ENCODE measurements around the gene FUNDC1.

Gene FUNDC1, protein sequence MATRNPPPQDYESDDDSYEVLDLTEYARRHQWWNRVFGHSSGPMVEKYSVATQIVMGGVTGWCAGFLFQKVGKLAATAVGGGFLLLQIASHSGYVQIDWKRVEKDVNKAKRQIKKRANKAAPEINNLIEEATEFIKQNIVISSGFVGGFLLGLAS

DNA sequence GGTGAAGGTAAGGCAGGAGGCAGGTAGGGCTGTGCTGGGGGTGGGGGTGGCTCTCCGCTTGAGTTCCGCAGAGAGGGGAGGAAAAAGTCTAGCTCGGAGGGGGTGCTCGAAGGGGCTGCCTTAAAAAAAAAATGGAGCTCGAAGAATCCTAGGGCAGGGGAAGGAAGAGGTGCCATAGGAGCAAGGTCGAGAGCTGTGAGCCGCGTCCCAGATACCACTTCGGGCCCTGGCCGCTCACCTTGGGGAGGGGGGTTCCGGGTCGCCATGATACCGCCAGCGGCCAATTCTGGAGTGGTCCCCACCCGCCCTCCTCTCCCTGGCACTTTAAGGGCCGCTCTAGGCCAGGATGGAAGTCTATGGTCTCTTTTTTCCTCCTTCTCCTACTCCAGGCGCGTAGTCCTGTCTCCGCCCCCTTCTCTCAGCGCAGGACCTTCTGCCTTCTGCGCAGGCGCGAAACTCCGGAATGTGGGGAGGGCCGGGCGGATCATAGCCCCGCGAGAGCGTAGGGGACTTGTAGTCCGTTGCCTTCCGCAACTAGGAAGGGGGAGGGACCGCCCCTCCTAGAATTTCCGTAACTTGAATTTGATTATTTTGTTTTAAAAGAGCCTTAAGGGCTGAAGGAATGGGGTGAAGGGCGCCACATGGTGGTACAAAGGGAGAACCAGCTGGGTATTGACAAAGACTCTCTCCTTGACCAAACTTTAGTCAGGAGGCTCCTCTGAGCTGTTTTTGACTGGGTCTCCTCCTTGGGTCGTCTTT lies at the start of gene FUNDC1:
Gene FUNDC1 (minus strand): TSS at position 293 of the 759 bp plus-strand sequence. CDS start 27 bp downstream, at position 266.
- Histone ChIP-seq H3K27ac (peak within 1 kb of the TSS; percentile 63), H3K27me3 (replicated peaks) (no peaks in the 10 kb centered on the region), H3K36me3 (replicated peaks) (no peaks in the 10 kb centered on the region), H3K4me3 (ENCODE audit: low read depth, low read length) (peak within 1 kb of the TSS; percentile 76)
- TF ChIP-seq, protein P1, sequence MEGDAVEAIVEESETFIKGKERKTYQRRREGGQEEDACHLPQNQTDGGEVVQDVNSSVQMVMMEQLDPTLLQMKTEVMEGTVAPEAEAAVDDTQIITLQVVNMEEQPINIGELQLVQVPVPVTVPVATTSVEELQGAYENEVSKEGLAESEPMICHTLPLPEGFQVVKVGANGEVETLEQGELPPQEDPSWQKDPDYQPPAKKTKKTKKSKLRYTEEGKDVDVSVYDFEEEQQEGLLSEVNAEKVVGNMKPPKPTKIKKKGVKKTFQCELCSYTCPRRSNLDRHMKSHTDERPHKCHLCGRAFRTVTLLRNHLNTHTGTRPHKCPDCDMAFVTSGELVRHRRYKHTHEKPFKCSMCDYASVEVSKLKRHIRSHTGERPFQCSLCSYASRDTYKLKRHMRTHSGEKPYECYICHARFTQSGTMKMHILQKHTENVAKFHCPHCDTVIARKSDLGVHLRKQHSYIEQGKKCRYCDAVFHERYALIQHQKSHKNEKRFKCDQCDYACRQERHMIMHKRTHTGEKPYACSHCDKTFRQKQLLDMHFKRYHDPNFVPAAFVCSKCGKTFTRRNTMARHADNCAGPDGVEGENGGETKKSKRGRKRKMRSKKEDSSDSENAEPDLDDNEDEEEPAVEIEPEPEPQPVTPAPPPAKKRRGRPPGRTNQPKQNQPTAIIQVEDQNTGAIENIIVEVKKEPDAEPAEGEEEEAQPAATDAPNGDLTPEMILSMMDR (IDR thresholded peaks at IDR 0.05; ENCODE audit: low read depth, low read length, missing control alignments), result peak; percentile 56
- in situ Hi-C loops (cut with HindIII; ENCODE audit: low pct_ligation_motif_present, low sequenced_read_pairs), result no loop called here
- DNase-seq, result peak; percentile 90

DNA sequence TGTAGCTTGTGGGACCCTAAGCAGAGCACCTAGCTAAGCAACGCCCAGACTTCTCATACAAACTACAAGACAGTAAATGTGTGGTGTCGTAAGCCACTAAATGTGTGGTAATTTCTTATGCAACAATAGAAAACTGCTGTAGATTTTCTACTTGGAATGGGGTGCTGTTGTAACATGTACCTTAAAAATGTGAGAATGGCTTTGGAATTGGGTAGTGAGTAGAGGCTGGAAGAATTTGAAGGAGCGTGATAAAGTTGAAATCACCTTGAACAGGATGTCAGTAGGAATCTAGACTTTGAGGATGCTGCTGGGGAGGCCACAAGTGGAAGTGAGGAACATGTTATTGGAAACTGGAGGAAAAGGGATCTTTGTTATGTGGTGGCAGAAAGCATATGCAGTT lies 43.2 kb upstream of the FUNDC1 start:
- TF ChIP-seq, protein P1 (IDR thresholded peaks at IDR 0.05; ENCODE audit: low read depth, low read length, missing control alignments), result no peak
- in situ Hi-C loops (cut with HindIII; ENCODE audit: low pct_ligation_motif_present, low sequenced_read_pairs), result no loop called here

DNA sequence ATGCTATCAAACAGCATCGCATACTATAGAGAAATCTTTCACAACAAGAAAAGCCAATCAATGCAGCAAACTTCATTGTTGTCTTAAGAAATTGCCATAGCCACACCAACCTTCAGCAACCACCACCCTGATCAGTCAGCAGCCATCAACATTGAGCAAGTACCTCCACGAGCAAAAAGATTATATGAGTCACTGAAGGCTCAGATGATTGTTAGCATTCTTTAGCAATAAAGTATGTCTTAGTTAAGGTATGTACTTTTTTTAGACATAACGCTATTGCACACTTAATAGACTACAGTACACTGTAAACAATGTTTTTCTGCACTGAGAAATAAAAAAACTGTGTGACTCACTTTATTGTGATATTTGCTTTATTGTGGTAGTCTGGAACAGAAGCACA lies 37.8 kb upstream of the FUNDC1 start:
- no peaks in the 10 kb centered on the region for H3K36me3 ChIP-seq (replicated peaks)
- in situ Hi-C loops (cut with HindIII; ENCODE audit: low pct_ligation_motif_present, low sequenced_read_pairs), result no loop called here
- DNase-seq, result peak; percentile 35
- H3K27ac ChIP-seq, result no peak overlapping the region
- no peak overlapping the region for H3K4me3 ChIP-seq (ENCODE audit: low read depth, low read length)
- TF ChIP-seq, protein P1 (IDR thresholded peaks at IDR 0.05; ENCODE audit: low read depth, low read length, missing control alignments), result no peak
- no peaks in the 10 kb centered on the region for H3K27me3 ChIP-seq (replicated peaks)

More for the DNA sequence above, 43.2 kb upstream of the FUNDC1 start:
- Histone ChIP-seq H3K36me3 (replicated peaks) (no peaks in the 10 kb centered on the region), H3K27ac (no peak overlapping the region), H3K4me3 (ENCODE audit: low read depth, low read length) (no peak overlapping the region), H3K27me3 (replicated peaks) (no peaks in the 10 kb centered on the region)
- DNase-seq, result no peak

DNA sequence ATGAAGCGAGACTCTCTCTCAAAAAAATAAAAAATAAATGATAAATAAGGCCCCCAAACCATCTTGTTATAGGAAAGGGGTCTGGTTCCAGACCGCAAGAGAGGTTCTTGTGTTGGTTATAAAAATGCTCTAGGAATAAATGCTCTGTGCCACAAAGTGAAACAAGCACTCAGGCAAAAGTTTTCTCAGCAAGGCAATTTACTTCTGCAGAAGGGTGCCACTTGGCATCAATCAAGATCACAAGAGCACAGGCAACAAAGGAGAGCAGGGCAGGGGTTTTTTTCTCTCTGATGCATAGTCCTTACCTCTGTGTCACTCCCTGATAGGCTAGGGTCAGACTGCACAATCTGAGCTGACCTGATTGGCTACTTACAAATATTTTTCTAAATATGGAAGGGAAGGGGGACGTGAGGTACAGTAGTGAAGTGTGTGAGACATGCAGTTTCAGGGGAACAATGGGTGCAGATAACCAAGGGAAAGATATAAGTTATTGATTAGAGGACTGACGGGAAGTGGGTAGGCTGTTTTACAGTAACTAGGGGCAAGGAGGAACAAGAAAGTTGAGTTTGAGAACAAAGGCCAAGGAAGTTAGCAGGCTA lies 29.8 kb upstream of the FUNDC1 start:
- Histone ChIP-seq H3K27me3 (replicated peaks) (no peaks in the 10 kb centered on the region), H3K36me3 (replicated peaks) (no peaks in the 10 kb centered on the region), H3K27ac (no peak overlapping the region), H3K4me3 (ENCODE audit: low read depth, low read length) (no peak overlapping the region)
- TF ChIP-seq, protein P1 (IDR thresholded peaks at IDR 0.05; ENCODE audit: low read depth, low read length, missing control alignments), result no peak
- DNase-seq, result no peak
- in situ Hi-C loops (cut with HindIII; ENCODE audit: low pct_ligation_motif_present, low sequenced_read_pairs), result no loop called here

DNA sequence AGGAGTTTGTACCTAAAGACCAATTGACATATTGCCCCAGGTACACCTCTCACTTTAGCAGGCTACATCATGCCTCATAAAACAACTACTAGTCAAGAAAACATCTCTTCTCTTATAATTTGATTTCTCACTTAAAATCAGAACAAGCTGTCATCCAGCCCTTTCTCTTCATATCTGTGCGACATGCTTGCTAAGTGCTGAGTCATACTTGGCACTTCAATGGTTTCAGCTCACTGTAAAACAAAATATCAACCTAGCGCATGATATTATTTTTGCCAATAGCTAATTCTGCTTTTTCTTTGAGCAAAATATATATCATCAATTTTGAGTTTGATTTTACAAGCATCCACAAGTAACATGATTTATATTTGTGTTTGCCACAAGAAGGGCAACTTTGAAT lies 27.9 kb upstream of the FUNDC1 start:
- H3K27ac ChIP-seq, result no peak overlapping the region
- in situ Hi-C loops (cut with HindIII; ENCODE audit: low pct_ligation_motif_present, low sequenced_read_pairs), result no loop called here
- TF ChIP-seq, protein P1 (IDR thresholded peaks at IDR 0.05; ENCODE audit: low read depth, low read length, missing control alignments), result no peak
- H3K4me3 ChIP-seq (ENCODE audit: low read depth, low read length), result no peak overlapping the region
- no peaks in the 10 kb centered on the region for H3K36me3 ChIP-seq (replicated peaks)
- DNase-seq, result peak; percentile 4
- H3K27me3 ChIP-seq (replicated peaks), result no peaks in the 10 kb centered on the region

Measured in brain microvascular endothelial cell (primary cell).